Fibroblast of skin of back (primary cell): Measurements from ENCODE around the gene PRPH2.
"Not testable (repeated sequence)": the region's sequence is repeated elsewhere in the genome, so short reads cannot be mapped to it uniquely, and the experiment has no call there.

ENCODE experiments used
- DNase-seq: peaks from one replicate; pipeline ENCODE4 v3.0.0-alpha.2; 2013

Gene PRPH2

DNA sequence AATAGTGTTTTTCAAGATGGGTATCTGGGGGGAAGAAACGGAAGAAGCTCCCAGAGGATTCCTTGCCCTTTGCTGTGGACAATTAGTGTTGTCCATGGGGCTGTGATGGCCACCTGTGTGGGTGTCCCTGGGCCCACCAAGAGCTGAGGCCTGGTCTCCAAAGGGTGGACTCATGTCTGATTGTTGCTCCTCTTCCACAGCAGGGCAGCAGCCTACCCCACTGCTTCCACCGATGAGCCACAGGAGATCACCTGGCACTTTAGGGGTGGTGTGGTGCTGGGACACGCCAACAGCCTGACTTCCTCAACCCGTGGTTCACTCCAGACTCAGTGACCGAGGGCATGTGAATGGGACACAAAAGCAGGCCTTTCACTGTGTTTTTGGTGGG, 25.1 kb downstream of the PRPH2 start:
- no peak for DNase-seq

DNA sequence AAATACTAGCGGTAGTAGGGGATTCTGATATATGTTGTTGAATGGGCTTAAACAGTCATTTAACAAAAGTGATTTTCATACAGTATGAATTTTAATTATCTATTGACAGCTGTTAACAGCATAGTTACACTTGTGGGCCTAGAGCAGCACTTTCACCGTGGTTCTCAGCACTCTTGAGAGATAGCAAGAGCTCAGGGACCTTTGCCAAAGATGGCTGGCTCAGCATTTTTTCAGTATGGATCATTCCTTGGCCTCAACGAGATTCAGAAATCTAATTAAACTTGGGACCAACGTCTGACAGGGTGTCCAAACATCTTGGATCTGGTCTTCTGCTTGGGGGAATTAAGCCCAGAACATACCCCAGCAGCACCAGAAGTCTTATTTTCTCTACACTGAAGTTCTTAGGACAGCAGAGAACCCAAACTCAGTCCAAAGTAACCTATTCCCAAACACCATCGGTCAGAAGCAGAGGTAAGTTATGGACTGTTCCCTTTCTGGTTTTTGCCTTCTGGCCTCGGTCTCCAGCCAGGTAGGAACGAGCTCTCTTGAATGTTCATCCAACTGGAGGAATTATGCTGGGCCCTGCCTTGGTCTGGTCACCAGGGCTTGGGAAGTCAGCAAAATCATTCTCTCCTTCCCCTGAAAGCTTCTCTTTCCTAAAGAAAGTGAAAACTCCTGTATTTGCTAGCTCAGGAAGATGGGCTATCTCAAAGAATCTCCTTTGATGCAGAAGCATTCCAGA, 25.7 kb downstream of the PRPH2 start:
- DNase-seq: peak; percentile 33

DNA sequence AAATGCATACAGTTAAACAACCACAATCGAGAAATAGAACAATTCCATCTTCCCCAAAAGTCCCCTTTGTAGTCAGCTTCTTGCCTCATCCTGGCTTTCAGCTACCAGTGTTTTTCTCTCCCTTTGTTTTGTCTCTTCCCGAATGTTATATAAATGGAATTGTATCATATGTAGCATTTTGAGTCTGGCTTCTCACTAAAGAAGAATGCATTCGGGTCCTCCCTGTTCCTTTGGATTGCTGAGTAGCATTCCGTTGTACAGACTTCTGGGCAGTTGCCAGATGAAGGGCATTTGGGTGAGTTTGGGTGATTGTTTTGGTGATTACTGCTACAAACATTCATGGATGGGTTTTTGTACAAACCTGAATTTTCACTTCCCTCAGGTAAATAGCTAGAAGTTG, 27.8 kb downstream of the PRPH2 start:
- DNase-seq: peak; percentile 83

DNA sequence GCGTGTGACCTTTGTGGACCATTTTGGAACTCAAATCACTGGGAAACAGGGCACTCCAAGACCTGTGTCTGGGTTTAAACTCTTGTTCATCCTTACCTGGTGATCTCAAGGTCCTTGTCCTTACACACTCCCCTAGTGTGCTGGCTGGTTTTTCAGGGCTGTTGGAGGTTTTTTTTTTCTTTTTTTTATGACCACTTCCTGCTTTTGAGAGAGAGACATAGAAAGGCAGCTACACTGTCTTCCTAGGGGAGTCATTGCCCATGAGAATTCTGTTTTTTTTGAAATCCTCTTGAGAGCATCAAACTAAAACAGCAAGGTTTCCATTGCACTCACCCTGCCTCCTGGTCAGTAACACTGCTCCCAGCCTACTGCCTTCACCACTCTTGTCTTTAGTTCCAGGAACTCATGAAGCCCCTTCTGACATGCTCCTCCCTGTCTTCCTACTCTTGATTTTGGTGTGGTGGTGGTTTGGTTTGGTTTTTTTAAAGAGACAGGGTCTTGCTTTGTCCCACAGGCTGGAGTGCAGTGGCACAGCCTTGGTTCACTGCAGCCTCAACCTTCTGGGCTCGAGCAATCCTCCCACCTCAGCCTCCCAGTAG, 28.6 kb downstream of the PRPH2 start:
- DNase-seq: peak; percentile 33

DNA sequence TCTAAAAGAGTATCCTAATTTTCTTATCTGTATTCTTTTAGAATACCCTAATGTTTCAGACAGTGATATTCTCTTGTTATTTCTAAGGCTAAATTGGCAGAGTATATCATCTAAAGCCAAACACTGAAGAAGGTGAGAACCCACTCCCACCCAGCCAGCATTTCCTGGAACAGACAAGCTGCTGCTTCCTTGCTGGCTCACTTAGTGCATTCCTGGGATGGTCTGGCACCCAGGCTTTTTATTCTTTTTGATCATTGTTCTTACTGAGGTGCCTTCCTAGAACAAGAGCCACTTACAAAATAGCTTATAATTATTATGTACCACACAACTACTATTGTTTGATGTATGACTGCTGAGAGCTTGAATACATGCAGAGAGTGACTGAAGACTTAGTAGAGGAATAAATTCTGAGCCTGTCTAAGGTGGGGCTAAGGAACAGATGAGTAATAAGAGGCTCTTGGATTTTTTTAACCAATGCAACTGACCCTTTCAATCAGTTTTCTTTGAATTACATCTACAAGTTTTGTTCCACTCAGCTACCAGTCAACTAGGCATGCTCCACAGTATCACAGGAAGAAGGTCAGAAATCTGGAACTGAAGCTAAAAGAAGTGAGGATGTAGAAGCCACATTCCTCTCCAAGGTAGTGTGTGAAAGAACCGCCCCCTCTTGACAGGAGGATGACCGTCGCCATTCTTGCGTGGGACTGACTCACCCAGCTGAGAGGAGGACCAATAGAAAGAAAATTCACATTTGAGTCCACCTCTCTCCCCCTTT, 30.1 kb downstream of the PRPH2 start:
- DNase-seq: peak; percentile 40

DNA sequence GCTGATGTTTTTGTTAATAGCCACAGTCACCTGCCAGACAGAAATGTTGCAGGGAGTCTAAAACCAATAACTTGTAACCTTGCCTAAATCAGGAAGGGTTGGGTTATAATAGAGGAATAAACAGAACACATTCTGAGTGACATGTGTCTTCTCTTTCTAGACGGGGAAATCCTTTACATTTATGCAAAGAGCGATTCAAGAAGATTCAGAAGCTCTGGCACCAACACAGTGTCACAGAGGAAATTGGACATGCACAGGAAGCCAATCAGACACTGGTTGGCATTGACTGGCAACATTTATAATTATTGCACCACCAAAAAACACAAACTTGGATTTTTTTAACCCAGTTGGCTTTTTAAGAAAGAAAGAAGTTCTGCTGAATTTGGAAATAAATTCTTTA, 31.5 kb downstream of the PRPH2 start:
- DNase-seq: no peak

DNA sequence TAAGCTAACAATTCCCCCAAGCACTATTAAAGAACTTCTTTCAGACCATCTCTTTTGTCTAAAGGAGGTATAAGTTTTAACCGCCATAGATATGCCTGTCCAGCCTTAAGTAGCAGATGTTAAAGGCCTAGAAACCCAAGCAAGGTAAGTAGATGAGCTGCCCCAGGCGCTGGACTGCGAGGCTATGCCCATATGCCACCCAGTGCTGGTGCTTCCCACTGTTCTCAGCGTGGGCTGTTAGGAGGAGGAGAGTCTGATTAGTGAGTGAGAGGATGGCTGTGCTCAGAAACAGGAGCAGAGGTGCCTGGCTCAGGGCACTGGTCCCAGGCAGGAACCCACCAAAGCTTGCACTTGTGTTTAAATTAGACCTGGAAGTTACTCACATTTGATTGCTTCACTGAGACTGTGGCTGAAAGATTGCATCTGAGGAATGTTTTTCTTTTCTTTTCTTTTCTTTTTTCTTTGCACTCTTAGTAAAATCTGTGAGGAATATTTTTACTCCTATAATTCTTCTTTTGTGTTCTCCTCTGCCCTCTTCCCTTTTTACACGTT, 32.2 kb downstream of the PRPH2 start:
- DNase-seq: no peak

DNA sequence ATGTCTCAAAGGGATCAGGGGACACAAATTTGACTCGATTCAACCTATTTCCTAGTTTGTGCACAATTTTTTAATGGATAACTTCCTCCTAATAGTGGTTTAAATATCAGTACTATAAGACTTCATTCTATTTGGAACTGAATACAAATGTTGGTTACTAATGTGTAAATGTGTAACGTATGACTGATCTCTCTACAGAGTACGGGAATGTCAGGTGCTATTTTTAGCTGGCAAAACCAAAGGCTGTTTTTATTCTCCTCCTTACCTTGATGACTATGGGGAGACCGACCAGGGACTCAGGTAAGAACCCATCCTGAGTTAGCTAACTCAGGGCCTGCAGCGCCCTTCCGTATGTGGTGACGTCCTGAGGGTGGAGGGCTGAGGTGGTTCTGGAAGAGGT, 33.0 kb downstream of the PRPH2 start:
- no peak for DNase-seq

DNA sequence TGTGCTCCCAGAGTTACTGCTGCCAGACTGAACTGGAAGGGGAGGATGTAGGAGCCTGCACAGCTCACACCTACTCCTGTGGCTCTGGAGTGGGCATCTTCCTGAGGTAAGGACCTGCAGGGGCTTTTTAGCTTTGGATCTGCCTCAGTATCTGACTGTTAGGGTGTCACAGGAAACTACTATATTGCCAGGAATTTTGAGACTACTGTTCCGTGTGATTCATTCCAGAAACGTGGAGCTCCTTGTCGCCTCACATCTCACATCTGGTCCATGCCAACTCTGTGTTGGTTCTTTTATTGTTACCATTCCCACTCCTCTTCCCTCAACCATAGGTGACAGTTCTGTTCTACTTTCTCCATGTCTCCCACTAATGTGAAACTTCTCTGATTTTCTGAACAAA, 34.1 kb downstream of the PRPH2 start:
- no peak for DNase-seq

DNA sequence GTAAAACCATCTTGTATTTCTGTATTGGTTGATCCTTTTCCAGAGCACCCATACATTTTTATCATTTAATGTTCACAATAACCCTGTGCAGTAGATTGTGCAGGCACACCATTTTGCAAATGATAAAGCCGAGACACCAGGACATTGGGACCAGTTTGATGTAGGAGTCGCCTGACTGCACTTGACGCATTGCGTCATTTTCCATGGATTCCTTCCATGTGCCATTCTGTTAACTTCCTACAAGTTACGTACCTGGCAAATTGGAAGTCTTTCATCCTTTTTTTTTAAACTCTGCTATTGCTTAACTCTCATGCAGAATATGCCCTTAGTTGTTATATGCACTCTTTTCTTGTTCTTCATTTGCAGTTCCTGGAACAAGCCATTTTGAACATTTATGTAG, 43.0 kb downstream of the PRPH2 start:
- no peak for DNase-seq

DNA sequence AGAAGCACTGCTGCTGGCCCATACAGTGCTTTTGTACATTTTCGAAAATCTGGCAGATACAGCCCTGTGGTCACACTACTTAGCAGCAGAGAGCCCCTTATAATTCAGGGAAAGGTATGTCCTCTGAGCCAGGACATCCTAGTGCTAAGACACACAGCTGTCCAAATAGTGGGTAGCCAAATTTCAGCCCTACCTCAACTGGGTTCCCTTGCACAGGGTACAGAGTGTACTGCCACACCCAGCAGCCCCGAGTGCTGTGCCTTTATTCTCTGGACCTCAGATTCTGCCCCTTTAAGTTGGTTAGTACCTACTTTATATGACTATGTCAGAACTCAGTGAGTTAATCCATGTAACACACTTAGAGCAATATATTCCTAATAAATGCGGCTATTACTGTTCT, 47.6 kb downstream of the PRPH2 start:
- no peak for DNase-seq

DNA sequence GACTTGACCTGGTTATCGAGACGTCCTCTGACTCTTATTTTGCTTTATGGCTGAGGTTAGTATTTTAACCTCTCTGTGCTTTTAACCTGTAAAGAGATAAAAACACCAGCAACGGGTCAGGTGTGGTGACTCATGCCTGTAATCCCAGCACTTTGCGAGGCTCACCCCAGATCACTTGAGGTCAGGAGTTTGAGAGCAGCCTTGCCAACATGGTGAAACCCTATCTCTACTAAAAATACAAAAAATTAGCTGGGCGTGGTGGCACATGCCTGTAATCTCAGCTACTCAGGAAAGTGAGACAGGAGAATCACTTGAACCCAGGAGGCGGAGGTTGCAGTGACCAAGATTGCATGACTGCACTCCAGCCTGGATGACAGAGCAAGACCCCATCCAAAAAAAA, 48.0 kb downstream of the PRPH2 start:
- DNase-seq: not testable (repeated sequence)

DNA sequence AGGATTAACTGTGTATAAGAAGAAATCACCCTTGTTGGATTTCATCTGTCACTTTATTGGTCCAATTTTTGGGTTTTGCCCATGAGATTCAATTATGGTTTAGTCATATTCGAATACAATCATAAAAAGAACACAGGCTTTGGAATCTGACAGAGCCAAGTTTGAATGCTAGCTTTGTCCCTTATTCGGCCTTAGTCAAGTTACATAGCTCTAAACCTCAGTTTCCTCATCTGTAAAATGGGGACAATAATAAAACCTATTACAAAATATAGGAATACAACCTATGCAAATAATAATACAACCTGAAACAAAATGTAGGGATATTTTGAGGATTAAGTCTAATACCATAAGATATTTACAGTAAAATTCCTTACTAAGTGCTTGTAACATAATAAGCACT, 57.7 kb downstream of the PRPH2 start:
- no peak for DNase-seq

DNA sequence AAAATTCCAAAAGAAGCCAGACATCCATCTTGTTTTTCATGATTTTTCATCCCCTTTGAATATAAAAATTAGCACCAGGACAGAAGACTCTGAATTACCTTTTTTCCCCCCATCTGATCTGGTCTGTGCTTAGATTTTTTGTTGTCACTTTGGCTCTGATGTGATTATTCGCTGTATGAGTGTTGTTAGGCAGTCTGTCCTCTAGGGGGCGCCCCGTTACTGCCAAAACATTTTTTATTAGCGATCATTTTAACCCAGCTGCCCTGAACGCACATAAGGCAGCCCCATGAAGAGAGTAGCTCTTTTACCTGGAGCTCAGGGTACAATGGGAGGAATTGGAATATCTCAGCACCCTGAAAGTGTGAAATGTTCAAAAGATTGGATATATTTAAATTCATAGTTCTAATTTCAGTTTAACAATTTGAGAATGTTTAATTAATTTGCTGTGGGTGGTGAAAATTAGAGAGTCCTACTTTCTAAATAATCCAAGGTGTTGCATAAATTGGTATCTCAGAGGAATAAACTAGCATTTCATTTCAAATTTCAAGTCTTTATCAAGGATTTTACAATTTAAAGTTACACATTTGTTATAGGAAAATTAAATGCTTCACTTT, 60.8 kb downstream of the PRPH2 start:
- DNase-seq: peak; percentile 66

DNA sequence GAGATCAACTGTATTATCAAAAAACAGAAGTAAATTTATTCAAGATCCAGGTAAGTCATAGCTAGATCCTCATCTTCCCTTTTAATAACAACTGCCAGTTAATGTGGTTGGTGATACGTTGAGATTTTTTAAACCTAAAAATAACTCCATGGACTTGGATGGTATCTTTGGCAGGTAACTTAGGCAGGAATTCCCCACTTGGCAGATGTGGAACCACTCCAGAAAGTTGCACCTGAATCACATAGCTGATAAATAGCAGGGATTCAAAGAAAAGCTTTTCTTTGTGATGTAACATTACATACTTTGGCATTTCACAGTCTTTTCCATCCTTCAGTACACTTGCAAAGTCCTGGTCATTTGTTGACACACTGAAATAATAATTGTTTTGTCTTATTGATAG, 62.6 kb downstream of the PRPH2 start:
- no peak for DNase-seq

DNA sequence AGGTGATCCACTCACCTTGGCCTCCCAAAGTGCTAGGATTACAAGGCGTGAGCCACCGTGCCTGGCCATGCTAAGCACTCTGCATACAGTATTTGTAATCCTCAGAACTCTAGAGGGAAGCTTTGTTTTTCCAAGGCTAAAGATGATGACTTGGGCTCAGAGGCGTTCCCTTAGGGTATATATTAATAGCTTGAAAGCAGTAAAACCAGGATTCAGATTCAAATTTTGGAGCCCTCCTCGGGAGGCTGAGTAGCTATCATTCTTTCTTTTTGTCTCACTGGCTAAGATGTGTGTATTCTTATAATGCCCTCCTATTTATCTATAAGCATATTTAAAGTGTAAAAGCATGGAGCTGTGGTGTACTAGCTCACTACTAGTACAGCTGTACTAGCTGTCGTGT, 68.5 kb downstream of the PRPH2 start:
- no peak for DNase-seq

DNA sequence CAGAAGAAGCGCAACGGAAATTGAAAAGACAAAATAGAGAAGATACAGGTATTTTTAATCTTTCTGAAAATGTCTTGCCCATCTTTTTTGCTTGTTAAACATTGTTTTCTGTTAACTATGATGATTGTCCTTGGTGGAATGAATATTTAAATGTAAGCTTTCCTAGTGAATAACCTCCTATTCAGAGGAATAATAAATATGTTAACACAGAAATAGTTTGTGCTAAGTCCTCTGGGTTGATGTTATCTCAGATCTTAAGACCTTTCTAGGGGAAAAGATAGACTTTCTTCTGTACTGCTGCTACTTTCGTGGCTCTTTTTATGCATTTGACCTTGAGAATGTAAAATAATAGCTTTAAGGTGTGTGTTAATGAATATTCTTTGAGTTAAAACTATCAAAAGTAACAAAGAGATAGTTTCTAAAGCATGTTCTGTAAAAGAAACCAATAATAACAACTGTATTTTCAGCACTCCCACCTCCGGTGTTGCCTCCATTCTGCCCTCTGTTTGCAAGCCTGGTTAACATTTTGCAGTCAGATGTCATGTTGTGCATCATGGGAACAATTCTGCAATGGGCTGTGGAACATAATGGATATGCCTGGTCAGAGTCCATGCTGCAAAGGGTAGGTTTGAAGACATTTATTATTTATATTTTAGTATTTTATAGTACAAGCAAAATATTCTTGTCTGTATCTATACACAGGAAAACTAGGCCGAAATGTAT, 70.2 kb downstream of the PRPH2 start:
- no peak for DNase-seq
